ENCODE results near the gene SPATA46.

The SPATA46 gene

GRCh38 chr1:162367073-162367472 is 9.6 kb downstream of the SPATA46 start:
- TF ChIP-seq, protein P1, sequence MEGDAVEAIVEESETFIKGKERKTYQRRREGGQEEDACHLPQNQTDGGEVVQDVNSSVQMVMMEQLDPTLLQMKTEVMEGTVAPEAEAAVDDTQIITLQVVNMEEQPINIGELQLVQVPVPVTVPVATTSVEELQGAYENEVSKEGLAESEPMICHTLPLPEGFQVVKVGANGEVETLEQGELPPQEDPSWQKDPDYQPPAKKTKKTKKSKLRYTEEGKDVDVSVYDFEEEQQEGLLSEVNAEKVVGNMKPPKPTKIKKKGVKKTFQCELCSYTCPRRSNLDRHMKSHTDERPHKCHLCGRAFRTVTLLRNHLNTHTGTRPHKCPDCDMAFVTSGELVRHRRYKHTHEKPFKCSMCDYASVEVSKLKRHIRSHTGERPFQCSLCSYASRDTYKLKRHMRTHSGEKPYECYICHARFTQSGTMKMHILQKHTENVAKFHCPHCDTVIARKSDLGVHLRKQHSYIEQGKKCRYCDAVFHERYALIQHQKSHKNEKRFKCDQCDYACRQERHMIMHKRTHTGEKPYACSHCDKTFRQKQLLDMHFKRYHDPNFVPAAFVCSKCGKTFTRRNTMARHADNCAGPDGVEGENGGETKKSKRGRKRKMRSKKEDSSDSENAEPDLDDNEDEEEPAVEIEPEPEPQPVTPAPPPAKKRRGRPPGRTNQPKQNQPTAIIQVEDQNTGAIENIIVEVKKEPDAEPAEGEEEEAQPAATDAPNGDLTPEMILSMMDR (IDR thresholded peaks at IDR 0.05; ENCODE audit: low read depth, low read length) = no peak
- no peak for DNase-seq (ENCODE audit: extremely low read depth, low read depth)

DNA sequence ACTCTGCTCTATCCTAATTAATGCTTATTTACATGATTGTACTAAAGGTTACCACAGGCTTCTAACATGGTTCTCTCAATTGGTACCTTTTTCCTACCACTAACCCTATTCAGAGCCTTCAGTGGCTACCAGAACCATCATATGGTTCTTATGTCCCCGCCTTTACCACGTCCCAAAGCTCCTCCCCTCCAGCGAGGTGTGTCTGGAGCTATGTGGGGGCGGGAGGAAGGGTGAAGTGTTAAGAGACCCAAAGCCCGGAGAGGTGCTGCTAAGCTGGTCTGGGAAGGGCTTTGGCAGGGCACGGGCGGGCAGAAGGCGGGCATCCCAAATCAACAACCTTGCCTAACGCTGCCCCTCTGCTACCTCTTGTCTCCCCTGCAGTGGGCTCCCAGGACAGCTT is 10.0 kb downstream of the SPATA46 start:
- TF ChIP-seq, protein P1 (IDR thresholded peaks at IDR 0.05; ENCODE audit: low read depth, low read length) = no peak
- no peak for DNase-seq (ENCODE audit: extremely low read depth, low read depth)

- TF ChIP-seq, protein P1 (IDR thresholded peaks at IDR 0.05; ENCODE audit: low read depth, low read length) = no peak
- DNase-seq (ENCODE audit: extremely low read depth, low read depth) = no peak
Measured at GRCh38 chr1:162366149-162366548, 10.5 kb downstream of the SPATA46 start.

DNA sequence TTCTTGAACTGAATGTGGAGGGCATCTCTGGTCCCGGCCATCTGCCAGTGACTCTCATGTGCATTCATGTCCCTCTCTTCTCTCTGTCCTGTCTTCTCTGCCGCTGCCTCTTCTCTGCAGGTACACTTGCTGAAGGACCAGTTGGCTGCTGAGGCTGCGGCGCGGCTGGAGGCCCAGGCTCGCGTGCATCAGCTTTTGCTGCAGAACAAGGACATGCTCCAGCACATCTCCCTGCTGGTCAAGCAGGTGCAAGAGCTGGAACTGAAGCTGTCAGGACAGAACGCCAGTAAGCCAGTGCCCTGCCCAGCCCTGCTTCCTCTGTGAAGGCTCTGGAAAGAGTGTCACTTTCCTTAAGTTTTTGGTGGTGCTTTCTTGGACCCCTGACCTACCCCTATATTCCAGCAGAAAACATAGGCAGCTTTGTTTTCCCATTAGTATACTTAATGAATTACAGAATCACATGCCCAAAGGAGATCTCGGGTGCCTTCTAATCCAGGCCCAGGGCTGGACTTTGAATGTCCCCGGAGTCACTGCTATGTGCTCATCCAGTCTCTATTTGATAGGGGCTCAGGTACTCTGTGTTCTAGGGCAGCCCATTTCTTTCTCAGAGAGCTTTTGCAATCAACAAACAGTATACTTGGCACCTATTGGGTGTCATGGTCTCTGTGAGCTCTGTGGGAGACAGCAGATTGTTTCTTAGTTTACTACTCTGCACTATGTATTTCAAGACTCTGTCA is 11.2 kb downstream of the SPATA46 start:
- TF ChIP-seq, protein P1 (IDR thresholded peaks at IDR 0.05; ENCODE audit: low read depth, low read length) = no peak
- no peak for DNase-seq (ENCODE audit: extremely low read depth, low read depth)

DNA sequence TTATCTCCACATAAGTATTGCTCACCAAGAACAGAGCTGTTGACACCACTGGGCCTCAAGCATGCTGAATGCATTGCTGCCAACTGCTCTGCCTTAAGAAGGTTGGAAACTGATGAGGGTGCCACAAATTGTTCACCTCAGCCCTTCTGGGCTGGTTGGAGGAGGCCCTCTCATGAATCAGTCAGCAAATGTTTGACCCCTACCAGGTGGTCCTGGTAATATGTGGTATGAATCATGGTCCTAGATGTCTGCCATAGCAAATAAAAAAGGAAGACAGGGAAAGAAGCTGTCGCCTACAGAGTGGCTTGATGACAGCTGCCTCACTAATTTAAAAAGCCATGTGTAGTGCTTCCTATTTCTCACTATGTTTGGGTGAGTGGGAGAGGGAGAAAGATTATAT is 12.2 kb downstream of the SPATA46 start:
- TF ChIP-seq, protein P1 (IDR thresholded peaks at IDR 0.05; ENCODE audit: low read depth, low read length) = no peak

DNA sequence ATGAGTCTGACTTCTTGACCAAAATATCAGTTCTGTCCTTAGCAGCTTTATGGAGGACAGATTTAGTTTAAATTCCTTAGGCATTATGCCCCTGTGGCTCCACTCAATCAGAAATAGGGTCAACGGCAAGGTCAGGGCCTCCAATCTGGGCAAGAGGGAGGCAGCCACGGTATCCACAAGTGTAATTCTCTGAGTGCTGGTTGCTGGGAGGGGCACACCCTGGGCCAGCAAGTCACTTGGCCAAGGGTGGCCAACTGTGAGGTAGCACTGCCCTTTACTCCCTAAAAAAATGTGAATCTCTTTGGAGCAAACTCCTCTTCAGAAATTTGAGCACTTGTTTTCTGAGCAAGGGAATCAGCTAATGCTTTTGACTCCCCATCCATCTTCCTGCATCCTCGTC is 12.8 kb downstream of the SPATA46 start:
- TF ChIP-seq, protein P1 (IDR thresholded peaks at IDR 0.05; ENCODE audit: low read depth, low read length) = no peak
- DNase-seq (ENCODE audit: extremely low read depth, low read depth) = no peak

More for the DNA sequence above, 12.2 kb downstream of the SPATA46 start:
- DNase-seq (ENCODE audit: extremely low read depth, low read depth) = no peak

DNA sequence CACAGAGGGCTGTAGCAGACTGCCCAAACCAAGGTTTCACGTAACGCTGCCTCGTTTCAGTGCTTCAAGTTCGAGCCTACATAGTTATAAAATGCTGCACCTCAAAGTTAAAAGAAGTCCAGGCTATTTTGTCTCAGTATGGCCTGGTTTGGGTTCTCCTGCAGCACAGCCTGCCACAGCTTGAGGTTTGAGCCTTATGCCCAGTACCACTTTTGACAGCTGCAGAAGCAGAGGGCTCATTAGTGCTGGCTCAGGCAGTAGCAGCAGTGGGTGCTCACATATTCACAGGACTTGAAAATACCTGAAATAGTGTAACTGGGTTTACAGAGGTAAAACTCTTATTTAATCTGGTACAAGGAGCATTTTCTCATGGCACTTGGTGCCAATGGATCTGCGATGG is 15.3 kb downstream of the SPATA46 start:
- TF ChIP-seq, protein P1 (IDR thresholded peaks at IDR 0.05; ENCODE audit: low read depth, low read length) = no peak
- DNase-seq (ENCODE audit: extremely low read depth, low read depth) = no peak
